Right lobe of liver (tissue), 4 donors: Measurements from ENCODE around the gene MYH13.

Source experiments
- CTCF ChIP-seq, 4 donors: fragments of 200-600 bp in 3 of 4; fragments of 450-650 bp in 1 of 4; IDR thresholded peaks; one replicate each; pipeline versions ENCODE4 v1.5.1 to v1.8.0; 2016 to 2022; ENCODE audit warnings: antibody characterized with exemption in 4 of 4, mild to moderate bottlenecking in 2 of 4
- POLR2A ChIP-seq: fragments of 450-650 bp; IDR thresholded peaks from one replicate; pipeline ENCODE4 v1.6.1; 2017; ENCODE audit warnings: antibody characterized with exemption, mild to moderate bottlenecking
- donor health status: DM: no; HTN: no; CAD: no.
- donor health status: DM: no; HTN: no; CAD: no.
- donor health status: DM: no; HTN: yes; CAD: no.

DNA sequence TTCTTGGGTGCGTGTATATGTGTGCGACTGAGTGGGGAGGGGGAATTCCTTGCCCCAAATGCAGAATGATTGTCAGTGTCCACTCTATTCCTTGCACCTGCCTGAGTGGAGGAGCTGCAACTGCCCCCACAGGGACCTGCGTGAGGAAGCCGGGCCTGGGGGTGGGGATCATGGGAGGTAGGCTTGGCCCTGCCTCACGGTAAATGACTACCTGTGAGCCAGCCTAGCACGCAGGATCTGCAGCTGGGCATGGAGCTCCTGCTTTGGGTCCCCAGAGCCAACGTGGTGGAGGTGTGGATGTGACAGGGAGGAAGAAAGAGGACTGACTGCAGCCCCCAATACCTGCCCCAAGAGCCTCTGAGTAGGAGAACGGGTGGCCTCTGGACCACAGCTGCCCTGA, 97.4 kb downstream of the MYH13 start:
- TF ChIP-seq CTCF (IDR thresholded peaks at IDR 0.05): no peak
- TF ChIP-seq POLR2A: no peak
